A549 treated with DMSO at 1 μM for 4 hours (cell line): ENCODE measurements around the gene TAS2R60. TPM values are rescaled to one million over a fixed set of nuclear protein-coding genes. Genes with fewer than 3 reads are reported as not detected.

Experiments used
- total RNA-seq: library from RNA; stranded (reverse); fragments of 200-300 nt; extraction: Qiagen RNA extraction; gene quantifications from 5 replicates; pipeline ENCODE4 v1.2.3, GENCODE V29; 2022; ENCODE audit warnings: low read depth

The TAS2R60 gene, protein sequence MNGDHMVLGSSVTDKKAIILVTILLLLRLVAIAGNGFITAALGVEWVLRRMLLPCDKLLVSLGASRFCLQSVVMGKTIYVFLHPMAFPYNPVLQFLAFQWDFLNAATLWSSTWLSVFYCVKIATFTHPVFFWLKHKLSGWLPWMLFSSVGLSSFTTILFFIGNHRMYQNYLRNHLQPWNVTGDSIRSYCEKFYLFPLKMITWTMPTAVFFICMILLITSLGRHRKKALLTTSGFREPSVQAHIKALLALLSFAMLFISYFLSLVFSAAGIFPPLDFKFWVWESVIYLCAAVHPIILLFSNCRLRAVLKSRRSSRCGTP
- total RNA-seq = not detected in 5 replicates

DNA sequence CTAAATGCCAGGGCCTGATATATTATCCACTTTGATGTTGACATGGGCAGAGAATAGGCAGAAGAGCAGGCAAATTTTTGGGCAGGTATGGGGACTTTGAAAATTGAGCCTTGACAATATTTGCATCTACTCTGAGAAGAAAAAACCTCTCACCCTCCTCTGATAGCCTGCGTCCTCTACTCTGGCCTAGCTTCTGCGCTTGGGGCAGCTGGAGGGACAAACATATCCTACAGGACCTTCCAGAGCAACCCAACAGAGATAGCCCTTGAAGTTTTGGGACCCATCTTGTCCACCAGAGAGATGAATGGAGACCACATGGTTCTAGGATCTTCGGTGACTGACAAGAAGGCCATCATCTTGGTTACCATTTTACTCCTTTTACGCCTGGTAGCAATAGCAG is at the start of gene TAS2R60:
Gene TAS2R60, plus strand, starts transcription at position 301 of the 400 bp plus-strand sequence. Its CDS starts 0 bp downstream, at position 301.

DNA sequence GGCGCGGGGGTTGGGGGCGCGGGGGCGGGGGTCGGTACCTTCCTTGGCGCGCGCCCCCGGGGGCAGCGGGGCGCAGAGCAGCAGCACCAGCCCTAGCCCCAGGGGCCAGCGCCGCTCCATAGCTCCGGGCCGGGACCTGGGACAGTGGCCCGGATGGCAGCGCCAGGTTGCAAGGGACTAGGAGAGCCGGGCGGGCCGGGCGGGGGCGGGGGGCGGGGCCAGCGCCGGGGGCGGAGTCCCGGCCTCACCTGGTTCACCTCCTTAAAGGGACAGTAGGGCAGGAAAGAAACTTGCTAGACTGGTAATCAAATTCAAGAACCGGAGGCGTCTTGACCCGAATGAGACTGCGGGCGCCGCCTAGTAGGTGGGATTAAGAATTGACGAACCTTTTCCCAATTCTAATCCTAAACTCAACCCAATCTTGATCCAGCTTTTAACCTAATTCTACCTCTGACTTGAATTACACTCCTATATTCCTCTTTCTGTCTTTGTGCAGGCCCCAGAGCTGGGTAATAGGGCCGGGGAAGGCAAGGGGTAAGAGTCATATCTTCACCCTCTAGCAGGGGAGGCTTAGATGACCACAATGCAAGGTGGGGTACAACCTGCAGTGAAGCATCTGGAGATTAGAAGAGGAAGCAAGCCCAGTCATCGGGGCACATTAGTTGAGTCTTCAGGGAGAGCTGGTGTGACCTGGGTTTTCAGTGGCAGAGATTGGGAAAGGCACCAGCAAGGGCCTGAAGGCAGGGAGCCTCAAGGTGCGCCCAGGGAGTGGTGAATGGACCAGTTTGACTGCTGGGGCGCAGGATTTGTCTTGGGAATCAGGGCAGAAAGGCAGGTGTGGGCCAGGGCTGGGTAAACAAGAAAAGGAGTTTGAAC is 34.3 kb upstream of the TAS2R60 start, which contains the start of gene EPHA1:
Gene EPHA1, minus strand, starts transcription at position 171 of the 876 bp plus-strand sequence. Its CDS starts 51 bp downstream, at position 120.

DNA sequence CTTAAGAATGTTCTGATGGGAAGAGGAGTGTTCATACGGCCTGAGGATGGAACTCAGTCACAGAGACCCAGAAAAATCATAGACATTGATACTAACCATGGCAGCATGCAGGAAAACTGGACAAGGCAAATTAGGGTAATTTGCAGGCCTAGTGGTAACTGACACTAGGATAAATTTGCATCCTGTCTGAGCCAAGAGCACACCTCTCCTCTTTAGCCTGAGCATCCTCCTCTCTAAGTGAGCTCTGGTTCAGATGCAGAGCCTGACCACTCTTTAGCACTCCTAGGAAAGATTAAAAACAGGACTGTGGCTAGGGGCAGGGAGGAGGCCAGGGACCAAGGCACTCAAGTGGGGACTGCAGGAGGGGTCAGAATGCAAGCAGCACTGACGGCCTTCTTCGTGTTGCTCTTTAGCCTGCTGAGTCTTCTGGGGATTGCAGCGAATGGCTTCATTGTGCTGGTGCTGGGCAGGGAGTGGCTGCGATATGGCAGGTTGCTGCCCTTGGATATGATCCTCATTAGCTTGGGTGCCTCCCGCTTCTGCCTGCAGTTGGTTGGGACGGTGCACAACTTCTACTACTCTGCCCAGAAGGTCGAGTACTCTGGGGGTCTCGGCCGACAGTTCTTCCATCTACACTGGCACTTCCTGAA is 34.4 kb downstream of the TAS2R60 start, which contains the start of gene TAS2R41:
Gene TAS2R41, plus strand, starts transcription at position 373 of the 650 bp plus-strand sequence. Its CDS starts 0 bp downstream, at position 373.

Other genes starting within 250 kb of the TAS2R60 start
- gene TAS2R40, start 221.4 kb upstream of the TAS2R60 start, total RNA-seq = not detected in 5 replicates
- gene GSTK1, start 180.0 kb upstream of the TAS2R60 start, total RNA-seq = 110 to 116 TPM (median 115 TPM) in 5 replicates
- gene TMEM139, start 158.5 kb upstream of the TAS2R60 start, total RNA-seq = 0.57 to 1.8 TPM (median 0.81 TPM) in 5 replicates
- 20.6 to 30.8 TPM (median 21.1 TPM) in 5 replicates for gene CASP2, start 155.1 kb upstream of the TAS2R60 start, total RNA-seq
- 0.03 to 0.07 TPM (median 0.06 TPM) in 3 of 5 replicates, not detected in the others for gene CLCN1, start 127.3 kb upstream of the TAS2R60 start, total RNA-seq
- 0.36 to 0.72 TPM (median 0.58 TPM) in 5 replicates for gene FAM131B, start 80.7 kb upstream of the TAS2R60 start, total RNA-seq
- 164 to 197 TPM (median 174 TPM) in 5 replicates for gene ZYX, start 62.1 kb upstream of the TAS2R60 start, total RNA-seq
- gene EPHA1, start 34.6 kb upstream of the TAS2R60 start, total RNA-seq = 0.27 TPM in 1 of 5 replicates, not detected in the others
- not detected in 5 replicates for gene TAS2R41, start 34.4 kb downstream of the TAS2R60 start, total RNA-seq
- gene CTAGE15, start 128.3 kb downstream of the TAS2R60 start, total RNA-seq = not detected in 5 replicates
- gene TCAF2, start 177.5 kb downstream of the TAS2R60 start, total RNA-seq = 0.20 to 0.37 TPM (median 0.30 TPM) in 5 replicates